Hippocampal formation (tissue), 2 donors: ENCODE measurements around the gene FHAD1.

Experiments
- DNase-seq, 2 donors: peaks; one replicate each; lab custom pipeline; 2025; lab: John Stamatoyannopoulos, UW

The FHAD1 gene

DNA sequence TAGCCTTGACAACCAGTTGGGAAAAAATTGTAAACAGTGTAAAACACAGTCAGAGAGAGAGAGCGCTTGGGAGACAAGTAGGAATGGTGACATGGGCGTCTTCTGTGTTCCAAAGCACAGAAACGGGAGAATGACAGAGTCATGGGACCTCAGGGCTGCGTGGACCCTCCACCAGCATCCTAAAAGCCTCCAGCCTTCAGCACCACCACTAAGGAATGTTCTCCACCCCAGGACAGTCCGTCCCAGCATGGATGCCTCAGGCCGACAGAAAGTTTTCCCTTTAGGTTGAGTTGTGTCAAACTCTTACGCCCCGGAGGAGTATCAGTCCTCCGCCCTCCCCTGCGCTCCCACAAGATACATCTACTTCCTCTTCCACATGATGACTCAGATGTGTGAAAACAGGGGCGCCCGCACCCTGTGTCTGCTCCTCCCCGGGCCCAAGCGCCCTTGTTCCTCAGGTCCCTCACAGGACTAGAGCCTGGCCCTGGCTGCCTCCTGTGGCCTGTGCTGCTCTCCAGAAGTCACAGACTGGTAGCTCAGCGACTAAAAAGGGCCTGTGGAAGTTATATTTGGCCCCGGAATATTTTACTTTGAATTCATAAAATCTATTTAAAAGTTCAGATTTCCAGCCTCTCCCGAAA is 98.8 kb downstream of the FHAD1 start:
- no peak for DNase-seq

DNA sequence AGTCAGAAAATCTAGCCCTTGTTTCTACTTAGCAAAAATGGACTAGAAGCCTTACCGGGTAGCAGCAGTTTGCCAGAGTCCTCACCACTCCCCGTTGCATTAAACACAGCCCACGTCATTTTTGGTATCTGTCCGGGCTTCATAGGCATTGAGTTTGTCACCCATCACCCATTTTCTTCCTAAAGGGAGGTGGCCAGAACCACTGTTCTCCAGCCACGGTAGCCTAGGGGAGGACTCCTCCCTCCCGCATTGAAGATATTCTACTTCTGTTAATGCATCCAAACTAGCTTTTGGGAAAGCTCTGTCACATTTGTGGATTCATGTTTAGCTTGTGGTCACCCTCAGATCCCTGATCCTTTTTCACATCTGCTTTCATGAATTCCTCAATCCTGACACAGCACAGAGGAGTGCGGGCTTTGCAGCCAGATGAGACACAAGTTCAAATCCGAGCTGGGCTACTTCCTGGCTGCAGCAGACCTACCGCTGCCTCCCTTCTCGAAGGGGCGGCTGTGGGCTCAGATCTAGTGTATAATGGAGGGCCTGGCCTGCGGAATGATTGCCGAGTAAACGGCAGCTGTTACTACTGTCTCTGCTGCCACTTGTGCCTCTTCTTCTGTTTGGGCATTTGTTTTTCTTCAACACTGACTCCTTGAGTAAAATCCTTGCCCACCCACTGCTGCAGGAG is 99.5 kb downstream of the FHAD1 start:
- no peak for DNase-seq

DNA sequence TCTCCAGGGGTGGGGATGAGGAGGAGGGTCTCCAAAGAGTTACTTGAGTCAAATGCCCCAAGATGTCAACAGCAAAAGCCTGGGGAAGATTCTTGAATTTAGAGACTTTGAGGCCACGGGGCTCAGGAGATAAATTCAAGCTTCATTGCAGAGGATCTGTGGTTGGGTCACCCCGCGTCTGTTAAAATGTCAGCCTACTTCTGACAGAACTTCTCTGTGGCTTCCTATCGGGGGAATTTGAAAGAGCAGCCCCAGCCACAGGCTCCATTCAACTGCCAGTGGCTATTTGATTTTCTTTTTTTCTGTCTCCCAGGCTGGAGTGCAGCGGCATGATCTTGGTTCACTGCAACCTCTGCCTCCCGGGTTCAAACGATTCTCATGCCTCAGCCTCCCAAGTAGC is 100.2 kb downstream of the FHAD1 start:
- no peak for DNase-seq

DNA sequence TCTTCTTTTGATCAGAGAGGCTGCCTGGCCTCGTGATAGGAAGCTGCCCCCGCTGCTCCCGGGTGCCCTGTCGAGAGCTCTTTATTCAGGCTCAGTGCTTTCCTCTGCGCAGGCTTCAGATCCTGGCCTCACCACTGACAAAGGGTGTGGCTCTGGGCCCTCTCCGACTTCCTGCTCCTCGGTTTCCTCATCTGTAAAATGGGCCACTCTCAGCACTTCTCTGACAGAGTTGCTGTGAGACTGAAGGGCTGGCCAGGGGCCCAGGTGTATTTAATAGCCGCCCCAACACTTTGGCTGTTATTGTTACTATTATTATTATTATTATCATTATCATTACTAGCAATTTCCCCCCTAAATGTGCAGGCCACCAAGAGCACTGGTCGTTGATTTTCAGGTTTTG is 101.6 kb downstream of the FHAD1 start:
- no peak for DNase-seq

DNA sequence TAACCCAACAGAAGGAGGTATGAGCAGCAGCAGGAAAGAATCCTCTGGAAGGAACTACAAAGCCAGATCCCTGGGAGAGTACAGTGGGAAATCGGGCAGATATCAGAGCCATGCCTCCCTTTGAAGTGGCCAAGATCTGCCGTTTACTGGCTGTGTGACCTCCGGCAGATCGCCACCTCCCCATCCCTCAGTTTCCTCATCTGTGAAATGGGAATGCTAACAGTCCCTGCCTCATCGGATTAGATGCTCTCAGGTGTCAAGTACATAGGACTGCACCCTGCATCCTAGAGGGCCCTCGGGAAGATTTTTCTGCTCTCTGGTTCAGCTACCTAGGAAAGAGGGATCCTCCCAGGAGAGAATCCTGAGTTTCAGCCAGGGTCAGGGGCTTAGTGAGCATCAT is 102.1 kb downstream of the FHAD1 start:
- no peak for DNase-seq

DNA sequence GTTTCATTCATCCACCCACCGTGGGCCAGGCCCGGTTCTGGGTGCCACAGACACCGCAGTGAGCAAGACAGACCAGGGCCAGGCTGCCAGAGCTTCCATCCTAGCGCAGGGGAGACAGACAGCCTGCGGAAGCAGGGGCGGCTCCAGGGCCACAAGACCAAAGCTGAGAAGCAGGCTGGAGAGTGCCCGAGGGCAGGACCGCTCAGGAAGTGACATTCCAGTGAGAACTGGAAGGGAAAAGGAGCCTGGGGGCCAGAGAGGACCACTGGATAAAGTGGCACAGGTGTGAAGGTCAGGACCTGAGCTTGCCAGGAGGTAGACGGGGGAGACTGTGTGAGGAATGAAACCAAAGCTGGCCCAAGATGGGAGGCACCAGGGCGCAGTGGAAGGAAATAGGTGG is 103.1 kb downstream of the FHAD1 start:
- no peak for DNase-seq

DNA sequence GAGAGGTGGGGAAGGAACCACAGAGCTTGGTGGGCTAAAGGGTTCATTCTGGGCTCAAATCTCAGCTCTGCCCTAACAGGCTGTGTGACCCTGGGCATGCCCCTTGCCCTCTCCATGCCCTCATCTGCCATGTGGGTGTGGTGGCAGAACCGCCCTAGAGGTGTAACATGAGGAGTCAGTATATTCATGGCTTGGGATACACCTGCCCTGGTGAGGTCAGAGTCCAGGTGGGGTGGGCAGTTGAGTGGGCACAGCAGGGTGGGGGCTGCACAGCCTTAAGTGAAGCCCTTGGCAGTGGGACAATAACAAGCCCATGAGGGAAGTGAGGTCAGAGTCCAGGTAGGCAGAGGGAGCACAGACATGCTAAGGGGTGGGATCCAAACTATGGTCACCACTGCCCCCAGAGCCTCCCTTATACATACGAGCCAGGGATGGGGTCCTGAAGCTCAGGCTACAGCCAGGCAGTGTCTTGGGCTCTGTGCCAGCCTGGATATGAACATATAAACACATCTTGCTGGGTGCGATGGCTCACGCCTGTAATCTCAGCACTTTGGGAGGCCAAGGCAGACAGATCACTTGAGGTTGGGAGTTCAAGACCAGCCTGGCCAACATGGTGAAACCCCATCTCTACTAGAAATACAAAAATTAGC is 103.7 kb downstream of the FHAD1 start:
- no peak for DNase-seq

DNA sequence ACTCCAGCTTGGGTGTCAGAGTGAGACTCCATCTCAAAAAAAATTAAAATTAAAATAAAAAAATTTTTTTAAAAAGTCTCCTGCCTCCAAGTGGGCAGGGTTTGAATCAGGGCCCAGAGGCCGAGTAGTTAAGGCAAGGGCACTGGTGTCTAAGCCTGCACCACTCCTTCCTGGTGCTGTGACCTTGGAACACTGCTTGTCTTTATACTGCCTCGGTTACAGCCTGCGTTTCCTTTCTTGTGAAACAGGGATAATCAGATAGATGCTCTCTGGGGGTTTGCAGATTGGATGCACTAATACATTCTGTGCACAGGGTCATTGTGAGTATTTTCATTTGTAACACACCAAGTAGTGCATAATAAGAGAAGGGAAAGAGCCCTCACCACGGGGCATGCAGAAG is 104.3 kb downstream of the FHAD1 start:
- no peak for DNase-seq

DNA sequence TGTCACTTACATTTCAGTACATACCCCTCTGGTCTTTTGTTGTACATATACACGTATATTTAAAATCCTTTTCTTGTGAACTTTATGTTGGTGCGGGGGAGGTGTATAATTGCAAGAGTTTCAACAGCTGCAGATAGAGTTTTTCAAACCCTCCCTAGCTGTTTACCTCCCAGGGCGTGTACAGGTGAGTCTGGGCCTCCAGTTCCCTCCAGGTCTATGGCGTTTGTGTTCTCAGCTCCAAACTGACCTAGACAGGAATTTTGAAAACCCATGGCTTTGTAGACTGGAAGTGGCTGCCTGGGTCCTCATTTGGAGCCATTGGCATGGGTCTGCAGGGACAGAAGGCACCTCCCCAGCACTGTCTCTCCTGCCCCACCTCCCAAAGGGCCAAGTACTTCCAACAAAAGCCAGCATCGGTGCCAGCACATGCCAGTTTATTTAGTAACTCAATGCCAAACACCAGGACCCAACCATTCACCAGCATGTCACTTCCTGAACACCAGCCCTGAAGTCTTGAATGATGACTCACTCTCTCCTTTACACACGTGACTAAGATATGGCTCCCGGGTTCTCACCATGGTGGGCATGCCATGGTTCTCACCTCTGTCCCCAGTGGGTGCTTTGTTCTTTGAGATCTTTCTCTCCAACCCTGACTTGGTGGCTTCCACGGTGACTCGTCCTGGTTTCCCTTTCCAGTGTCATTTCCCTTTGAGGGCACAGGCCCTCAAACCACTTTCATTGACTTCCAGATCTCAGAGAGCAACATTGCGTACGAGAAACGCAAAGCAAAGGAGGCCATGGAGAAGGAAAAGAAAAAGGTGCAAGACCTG is 105.3 kb downstream of the FHAD1 start:
- DNase-seq: no peak

DNA sequence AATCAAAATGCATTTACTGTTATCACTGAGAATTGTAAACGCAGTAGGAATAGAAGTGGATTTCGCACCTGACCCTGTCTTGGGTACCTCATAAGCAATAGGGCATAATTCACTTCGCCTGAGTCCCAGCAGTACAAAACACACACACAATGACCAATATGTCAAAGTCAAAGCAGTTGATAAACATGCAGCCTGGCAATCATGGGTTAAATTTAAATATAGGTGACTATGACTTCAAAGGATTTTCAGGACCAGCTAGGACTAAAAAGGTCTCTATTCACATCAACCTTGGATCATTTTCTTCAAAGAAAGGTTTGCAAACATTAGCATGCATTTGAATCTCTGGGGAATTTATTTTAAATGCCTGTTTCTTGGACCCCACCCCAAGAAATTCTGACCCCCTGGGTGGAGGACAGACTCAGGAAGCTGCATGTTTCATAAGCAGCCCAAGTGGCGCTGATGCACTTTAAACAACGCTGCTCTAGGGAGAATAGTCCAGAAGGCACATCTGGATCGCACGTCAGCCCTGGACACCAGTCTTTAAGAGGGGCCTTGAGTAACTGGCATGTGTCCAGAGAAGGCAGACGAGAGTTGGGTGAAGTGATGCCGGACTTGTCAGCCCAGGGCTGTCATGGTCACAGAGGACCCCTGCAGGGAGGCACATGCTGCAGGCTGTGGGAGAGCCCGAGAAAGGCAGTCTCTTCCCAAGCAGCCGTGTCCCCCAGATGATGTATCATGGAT is 107.0 kb downstream of the FHAD1 start:
- DNase-seq: no peak

DNA sequence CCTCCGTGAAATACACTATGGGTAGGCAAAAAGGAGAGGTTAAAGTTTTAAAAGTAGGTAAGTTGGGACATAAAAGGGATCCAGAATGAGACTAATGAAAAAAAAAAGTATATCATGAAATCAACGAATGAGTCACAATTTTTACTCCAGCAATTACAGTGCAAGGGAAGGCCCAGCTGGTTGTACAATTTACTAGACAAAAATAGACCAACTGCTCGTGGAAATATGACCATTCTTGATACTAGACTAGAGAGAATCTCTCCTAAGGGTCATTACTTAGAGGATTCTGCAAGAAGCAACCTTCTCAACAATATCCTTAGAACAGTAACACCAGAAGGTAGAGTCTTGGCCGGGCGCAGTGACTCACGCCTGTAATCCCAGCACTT is 107.5 kb downstream of the FHAD1 start:
- DNase-seq: no peak

DNA sequence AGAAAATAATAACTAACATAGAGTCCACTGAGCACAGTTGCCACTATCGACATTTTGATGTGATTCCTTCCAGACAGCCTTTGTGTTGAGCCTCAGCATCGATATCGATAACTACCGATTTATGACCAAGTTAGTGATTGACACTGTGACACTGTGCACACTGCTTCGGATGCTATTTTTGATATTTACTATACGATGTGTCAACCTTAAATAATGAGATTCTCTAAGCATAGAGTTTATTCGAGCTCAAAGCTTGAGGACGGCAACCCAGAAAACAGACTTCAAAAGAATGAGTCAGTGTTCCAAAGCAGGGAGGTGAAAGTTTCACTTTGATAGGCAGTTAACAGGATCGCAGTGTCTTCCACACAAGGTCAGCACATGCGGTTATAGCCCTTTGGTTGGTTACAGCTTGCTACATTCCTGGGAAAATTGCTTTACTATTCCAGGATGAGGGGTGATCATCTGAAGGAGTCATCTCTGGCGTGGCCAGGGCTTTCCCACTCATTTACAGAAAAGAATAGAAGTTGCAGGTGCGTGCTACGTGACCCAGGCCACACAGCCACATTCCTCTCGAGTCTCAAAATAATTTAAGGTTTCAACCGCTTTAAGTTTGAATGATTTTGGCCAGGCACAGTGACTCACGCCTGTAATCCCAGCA is 109.1 kb downstream of the FHAD1 start:
- no peak for DNase-seq

DNA sequence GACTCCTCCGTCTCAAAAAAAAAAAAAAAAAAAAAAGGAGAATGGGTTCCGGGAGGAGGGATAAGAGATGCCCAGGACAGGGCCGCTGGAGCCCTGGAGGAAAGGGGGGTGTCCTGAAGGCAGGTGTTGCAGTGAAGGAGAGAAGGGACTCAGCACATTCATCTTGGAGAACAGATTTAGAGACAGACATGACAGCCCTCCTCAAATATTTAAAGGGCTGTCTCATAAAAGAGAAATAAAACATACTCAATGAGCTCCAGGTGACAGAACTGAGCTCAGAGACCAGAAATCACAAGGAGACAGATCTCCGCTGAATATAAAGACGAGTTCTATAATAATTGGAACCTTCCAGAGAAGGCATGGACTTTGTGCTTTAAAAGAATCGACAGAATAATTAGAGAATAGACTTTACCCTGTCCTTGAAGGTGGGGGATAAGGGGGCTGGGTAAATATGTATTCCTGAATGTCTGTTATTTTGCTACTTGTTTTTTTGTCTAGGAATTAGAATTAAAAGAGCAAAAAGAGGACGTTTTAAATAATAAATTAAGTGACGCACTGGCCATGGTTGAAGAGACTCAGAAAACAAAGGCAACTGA is 110.7 kb downstream of the FHAD1 start:
- DNase-seq: no peak

DNA sequence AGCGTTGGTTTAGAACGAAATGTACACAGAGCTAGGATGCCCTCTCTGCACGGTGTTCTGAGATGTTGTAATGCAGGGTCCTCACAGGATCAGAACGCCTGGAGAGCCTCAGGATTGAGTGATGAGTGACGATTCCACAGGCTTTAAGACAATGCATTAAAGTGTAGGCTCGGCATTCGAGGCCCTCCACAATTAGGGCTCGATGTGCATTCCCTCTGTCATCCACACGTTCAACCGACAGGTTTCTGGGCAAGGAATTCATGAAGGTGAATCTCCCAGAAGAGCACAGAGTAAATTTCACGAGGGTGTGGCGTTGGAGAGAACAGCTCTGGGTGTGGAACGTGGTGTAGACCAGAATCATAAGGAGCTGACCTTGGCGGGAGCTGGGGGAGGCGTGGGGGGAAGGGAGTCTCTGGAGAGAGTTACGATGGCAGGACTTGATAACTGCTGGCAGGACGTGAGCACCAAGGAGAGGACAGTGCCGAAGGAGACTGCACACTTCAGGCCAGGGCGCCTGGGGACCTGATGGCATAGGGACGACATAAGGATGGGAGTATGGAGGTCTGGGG is 111.6 kb downstream of the FHAD1 start:
- no peak for DNase-seq

DNA sequence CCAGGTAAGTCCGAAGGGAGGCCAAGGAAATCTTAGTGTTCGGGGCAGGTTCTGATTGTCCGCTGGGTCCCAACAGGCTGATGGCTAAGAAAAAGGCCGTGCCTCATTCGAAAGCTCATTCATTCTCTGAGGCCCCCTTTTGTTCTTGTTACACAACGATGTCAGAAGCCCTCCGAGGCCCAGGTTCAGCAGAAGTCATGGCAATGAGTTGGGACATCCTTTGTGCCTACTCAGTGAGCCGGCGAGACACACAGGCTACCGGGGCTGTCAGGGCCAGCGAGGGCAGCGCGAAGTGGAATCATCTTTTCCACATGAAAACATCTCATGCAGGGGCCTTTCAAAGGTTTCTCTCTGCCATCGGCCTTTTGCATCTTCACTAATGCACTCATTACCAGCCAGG is 113.7 kb downstream of the FHAD1 start:
- DNase-seq: no peak

DNA sequence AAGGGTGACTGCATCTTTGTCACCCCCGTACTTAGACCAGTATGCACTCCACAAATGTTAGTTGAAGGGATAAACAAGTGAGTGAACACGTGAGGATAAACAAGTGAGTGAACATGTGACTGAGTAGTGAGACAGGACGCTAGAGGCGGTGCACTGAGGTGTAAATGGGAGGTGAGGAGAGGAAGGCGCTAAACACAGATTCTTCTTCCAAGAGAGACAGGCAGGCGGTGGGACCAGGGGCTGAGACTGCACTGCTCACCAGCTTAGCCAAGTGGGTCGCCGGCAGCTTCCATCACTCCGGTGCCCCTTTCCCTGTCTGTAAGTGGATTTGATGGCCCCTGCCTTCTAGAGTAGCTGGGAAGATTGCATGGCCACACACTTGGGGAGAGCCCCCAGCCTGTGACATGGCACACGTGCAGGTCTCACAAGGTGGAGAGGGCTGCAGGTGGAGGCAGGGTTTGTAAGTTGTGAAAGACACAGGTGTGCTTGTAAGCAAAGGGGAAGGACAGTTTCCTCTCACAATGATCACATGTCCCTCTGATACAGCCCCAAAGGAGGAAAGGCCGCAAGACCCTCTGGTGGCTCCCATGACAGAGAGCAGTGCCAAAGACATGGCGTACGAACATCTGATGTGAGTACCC is 115.2 kb downstream of the FHAD1 start:
- no peak for DNase-seq

DNA sequence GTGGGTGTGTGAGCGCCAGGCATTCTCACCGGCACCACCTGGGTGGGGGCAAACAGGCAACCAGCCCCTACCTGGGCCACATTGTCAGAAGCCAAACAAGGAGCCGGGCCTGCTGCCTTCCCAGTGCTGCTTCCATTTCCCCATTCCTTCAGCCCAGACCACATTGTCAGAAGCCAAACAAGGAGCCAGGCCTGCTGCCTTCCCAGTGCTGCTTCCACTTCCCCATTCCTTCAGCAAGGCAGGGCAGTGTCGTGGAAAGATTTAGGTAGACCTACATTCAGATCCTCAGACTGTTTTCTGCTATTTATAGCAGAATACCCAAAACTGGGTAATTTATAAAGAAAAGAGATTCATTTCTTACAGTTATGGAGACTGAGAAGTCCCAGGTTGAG is 115.7 kb downstream of the FHAD1 start:
- no peak for DNase-seq

DNA sequence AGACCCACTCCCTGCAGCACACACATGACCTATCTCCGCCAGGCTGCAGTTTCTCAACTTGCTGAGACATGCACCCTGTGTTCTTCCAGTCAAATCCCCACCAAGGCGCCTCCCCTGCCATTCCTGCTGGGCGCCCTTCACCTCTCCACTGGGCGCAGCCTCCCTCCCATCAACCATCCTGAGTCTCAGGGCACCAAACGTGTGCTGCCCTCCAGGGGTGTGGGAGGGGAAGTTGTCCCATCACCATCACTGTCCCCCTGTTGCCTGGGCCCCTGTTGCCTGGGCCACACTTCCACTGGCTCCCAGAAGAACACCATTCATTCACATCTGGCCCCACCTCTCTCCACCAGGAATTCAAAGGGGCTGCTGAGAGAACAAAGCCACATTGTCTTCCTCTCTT is 117.7 kb downstream of the FHAD1 start:
- no peak for DNase-seq

DNA sequence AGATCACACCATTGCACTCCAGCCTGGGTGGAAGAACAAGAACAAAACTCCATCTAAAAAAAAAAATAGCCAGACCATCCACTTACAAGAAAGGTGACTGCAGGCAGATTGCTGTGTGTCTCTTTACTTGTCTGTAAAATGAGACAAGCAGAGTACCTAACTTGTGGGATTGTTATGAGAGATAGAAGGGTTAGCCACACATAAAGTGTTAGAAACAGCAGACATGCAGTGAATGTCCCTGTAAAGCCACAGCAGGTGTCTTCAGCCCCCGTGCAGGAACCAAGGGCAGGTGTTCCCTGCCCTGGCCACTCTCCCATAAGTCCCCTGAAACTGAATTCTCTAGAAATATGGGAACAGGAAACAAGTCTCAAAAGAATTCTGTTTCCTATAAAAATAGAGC is 121.9 kb downstream of the FHAD1 start:
- DNase-seq: no peak

DNA sequence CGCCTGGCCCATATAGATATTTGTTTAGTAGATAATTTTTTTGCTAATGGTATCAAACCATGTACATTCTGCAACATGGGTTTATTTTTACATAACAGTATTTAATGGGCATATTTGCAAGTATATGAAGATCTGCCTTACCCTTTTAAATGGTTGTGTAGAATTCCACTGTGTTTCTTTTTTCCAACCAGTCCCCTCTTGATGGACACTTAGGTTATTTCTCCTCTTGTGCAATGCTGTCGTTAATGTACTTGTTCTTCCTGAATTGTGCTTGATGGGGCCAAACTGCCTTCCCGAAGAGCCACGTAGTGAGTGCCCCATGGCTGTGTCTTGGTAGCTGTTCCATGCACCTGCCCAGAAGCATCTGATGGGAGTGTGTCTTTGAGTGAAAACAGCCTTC is 123.2 kb downstream of the FHAD1 start:
- DNase-seq: no peak
